HG02678 (cell line): ENCODE measurements around the gene DTX3L.

Experiments used
- ATAC-seq: cut with Tn5 transposase; IDR thresholded peaks from one replicate; pipeline ENCODE4 v1.9.1; 2021; ENCODE audit warnings: mild to moderate bottlenecking, moderate library complexity; ENCODE audit not compliant: unreplicated experiment

Gene DTX3L

GRCh38 chr3:122602011-122602710 is 38.0 kb downstream of the DTX3L start:
- no peak for ATAC-seq

- ATAC-seq: no peak
Observed at GRCh38 chr3:122603056-122603455, 38.9 kb downstream of the DTX3L start.

- no peak for ATAC-seq
Observed at GRCh38 chr3:122606330-122606729, 42.2 kb downstream of the DTX3L start.

- ATAC-seq: no peak
Observed at GRCh38 chr3:122608916-122609315, 44.8 kb downstream of the DTX3L start.

GRCh38 chr3:122609798-122610559 is 45.8 kb downstream of the DTX3L start:
- peak; percentile 93 for ATAC-seq

DNA sequence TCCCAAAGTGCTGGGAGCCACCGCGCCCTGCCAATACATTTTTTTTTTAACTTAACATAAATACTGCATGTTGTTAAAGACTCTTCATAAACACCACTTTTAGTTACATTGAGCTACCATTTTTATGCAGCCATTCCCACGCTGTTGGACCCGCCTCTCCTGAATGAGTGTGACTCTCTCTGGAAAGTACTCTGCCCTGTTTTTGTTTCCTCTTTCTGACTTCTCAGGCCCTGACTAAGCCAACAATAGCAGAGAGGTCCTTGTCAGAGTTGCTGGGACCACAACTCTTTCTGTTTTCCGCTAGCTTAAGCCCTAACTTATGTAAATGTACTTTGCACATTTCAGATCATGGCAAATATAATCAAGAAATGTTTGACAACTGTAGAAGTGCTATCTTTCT is 48.6 kb downstream of the DTX3L start:
- ATAC-seq: no peak

DNA sequence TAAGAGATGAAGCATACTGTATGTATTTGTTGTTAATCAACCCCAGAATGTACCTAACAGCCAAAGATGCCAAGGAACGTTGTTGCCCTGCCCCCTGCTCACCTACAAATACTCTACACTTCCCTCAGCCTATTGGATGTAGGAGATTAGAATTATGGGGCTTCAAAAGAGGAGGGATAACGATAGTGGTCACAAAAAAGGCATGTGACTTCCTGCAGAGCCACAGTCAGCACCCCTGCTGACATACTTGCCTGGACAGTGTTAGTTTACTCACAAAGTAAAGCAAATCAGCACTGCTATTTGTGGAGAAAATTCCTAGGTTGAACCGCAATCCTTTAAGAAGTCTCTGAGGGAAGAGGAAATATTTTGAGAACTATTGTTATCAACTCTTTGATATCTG is 51.2 kb downstream of the DTX3L start:
- ATAC-seq: no peak

- no peak for ATAC-seq
Observed at GRCh38 chr3:122618614-122619013, 54.5 kb downstream of the DTX3L start.

GRCh38 chr3:122619040-122619439 is 54.9 kb downstream of the DTX3L start:
- ATAC-seq: no peak

- no peak for ATAC-seq
Observed at GRCh38 chr3:122620399-122620798, 56.3 kb downstream of the DTX3L start.

GRCh38 chr3:122621112-122621511 is 57.0 kb downstream of the DTX3L start:
- ATAC-seq: peak; percentile 43

DNA sequence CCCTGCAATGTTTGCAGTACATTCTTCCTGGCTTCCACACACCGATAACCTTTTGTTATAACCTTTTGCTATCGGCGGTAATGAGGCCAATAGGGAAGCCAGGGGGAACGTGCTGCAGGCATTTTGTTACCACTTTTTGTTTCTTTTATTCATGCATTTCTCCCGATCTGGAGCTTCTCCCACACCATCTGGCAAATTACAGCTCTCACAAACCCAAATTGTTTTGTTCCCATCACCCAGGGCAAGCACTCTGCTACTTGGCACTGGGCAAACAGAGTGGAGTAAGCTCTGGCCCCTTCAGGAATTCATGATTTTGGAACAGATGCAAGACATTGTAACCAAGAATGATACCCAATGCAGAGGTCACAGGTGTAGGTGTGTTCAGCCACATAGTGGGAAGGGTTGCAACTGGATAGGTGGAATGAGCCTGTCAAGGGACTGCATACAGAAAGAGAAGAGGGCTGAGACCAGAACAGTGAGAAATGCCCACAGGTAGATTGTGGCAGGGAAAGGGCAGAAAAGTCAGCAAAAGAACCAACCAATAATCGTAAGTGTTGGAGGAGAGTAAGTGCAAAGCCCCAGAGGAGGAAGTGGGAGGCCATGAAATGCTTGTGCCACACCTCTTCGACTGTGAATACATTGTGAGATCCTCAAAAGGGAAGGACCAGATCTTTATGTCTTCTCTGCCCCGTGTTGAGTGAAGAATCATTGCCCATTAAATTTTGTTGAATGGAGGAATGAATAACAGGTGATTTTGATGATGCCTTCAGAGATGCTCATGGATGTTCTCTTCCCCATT is 59.1 kb downstream of the DTX3L start:
- no peak for ATAC-seq
